ENCODE measurements around the gene GLRX2. TPM values are rescaled to one million over a fixed set of nuclear protein-coding genes. Genes with fewer than 3 reads are reported as not detected.

The GLRX2 gene
- total RNA-seq, 1 experiment from 2014 or later: 18.6 TPM

- H3K4me2 ChIP-seq (ENCODE audit: low read length): peak overlapping the region; percentile 98
- peak overlapping the region; percentile 86 for H3K4me3 ChIP-seq (ENCODE audit: low read length)
- H3K9me3 ChIP-seq (ENCODE audit: low read length): no peaks in the 10 kb centered on the region
- H2AFZ ChIP-seq (ENCODE audit: low read length): peak overlapping the region; percentile 74
- H3K27me3 ChIP-seq (ENCODE audit: low read length): no peaks in the 10 kb centered on the region
- ATAC-seq (no peak), DNase-seq (no peak)
- peak overlapping the region; percentile 85 for H3K27ac ChIP-seq (ENCODE audit: low read length)
- no TSS peak for BruUV-seq (replicated peaks)
- intact Hi-C loops (cut with micrococcal nuclease): loop anchor here (2.0 kb wide), 1 partner anchor 45 kb away; the partner anchor contains the start of genes RO60 and UCHL5
- H3K4me1 ChIP-seq (ENCODE audit: insufficient read depth, low read length): peaks cover 15% of the 10 kb centered on the region
- H3F3A ChIP-seq (ENCODE audit: low read length, unreplicated experiment): no peaks in the 10 kb centered on the region
- CTCF ChIA-PET: interaction anchor here (0.6 kb wide), 1 partner anchor 18 kb away, joined by 7 read pairs; the partner anchor contains the start of gene CDC73
- H4K20me1 ChIP-seq (ENCODE audit: low read length): no peaks in the 10 kb centered on the region; the same call in 1 of the 2 replicates
- no peaks in the 10 kb centered on the region for H3K9me2 ChIP-seq (replicated peaks; ENCODE audit: low read length)
- POLR2A ChIA-PET (ENCODE audit: unreplicated experiment): interaction anchor here (0.9 kb wide), 1 partner anchor 45 kb away, joined by 4 read pairs; the partner anchor contains the start of genes RO60 and UCHL5
- peak overlapping the region; percentile 78 for H3K9ac ChIP-seq (ENCODE audit: low read length)
- TF ChIP-seq EZH2phosphoT487 (IDR thresholded peaks at IDR 0.05; ENCODE audit: borderline replicate concordance, low read length) (no peak), CTCF (conservative IDR thresholded peaks at IDR 0.05; ENCODE audit: low read depth, low read length) (no peak), EZH2 (IDR thresholded peaks at IDR 0.05; ENCODE audit: low read length, unreplicated experiment) (no peak)
- peaks cover 38% of the 10 kb centered on the region for H3K79me2 ChIP-seq (ENCODE audit: low read length)
- H3K36me3 ChIP-seq (ENCODE audit: low read depth, low read length): peaks cover 10% of the 10 kb centered on the region; the same call in 1 of the 2 replicates
Observed at GRCh38 chr1:193103759-193104501, 1.3 kb downstream of the GLRX2 start.

- H3K27me3 ChIP-seq (ENCODE audit: low read length): no peaks in the 10 kb centered on the region
- H3F3A ChIP-seq (ENCODE audit: low read length, unreplicated experiment): no peaks in the 10 kb centered on the region
- ChIA-PET CTCF (no interaction called here), POLR2A (ENCODE audit: unreplicated experiment) (no interaction called here)
- H2AFZ ChIP-seq (ENCODE audit: low read length): no peak overlapping the region
- peaks cover 10% of the 10 kb centered on the region; the same call in 1 of the 2 replicates for H3K36me3 ChIP-seq (ENCODE audit: low read depth, low read length)
- no peak overlapping the region for H3K27ac ChIP-seq (ENCODE audit: low read length)
- no peak for TF ChIP-seq EZH2phosphoT487 (IDR thresholded peaks at IDR 0.05; ENCODE audit: borderline replicate concordance, low read length)
- ATAC-seq: no peak
- H3K9me2 ChIP-seq (replicated peaks; ENCODE audit: low read length): no peaks in the 10 kb centered on the region
- H3K9ac ChIP-seq (ENCODE audit: low read length): no peak overlapping the region
- no peaks in the 10 kb centered on the region for H3K9me3 ChIP-seq (ENCODE audit: low read length)
- peaks cover 38% of the 10 kb centered on the region for H3K79me2 ChIP-seq (ENCODE audit: low read length)
- intact Hi-C loops (cut with micrococcal nuclease): no loop called here
- no peak overlapping the region for H3K4me3 ChIP-seq (ENCODE audit: low read length)
- H4K20me1 ChIP-seq (ENCODE audit: low read length): no peaks in the 10 kb centered on the region; the same call in 1 of the 2 replicates
- H3K4me2 ChIP-seq (ENCODE audit: low read length): peak overlapping the region; percentile 98
- peaks cover 15% of the 10 kb centered on the region for H3K4me1 ChIP-seq (ENCODE audit: insufficient read depth, low read length)
- BruUV-seq (replicated peaks): no TSS peak
- DNase-seq: no peak
Observed at GRCh38 chr1:193102662-193103061, 2.6 kb downstream of the GLRX2 start.

- Histone ChIP-seq H3K9ac (ENCODE audit: low read length) (no peak overlapping the region), H3K4me1 (ENCODE audit: insufficient read depth, low read length) (no peaks in the 10 kb centered on the region), H3K9me2 (replicated peaks; ENCODE audit: low read length) (no peaks in the 10 kb centered on the region), H3K9me3 (ENCODE audit: low read length) (no peaks in the 10 kb centered on the region), H3K27me3 (ENCODE audit: low read length) (no peaks in the 10 kb centered on the region), H3K27ac (ENCODE audit: low read length) (no peak overlapping the region), H3K36me3 (ENCODE audit: low read depth, low read length) (peaks cover 16% of the 10 kb centered on the region; the same call in 1 of the 2 replicates), H3K79me2 (ENCODE audit: low read length) (no peaks in the 10 kb centered on the region), H2AFZ (ENCODE audit: low read length) (no peak overlapping the region), H3K4me2 (ENCODE audit: low read length) (no peak overlapping the region), H3K4me3 (ENCODE audit: low read length) (no peak overlapping the region), H4K20me1 (ENCODE audit: low read length) (no peaks in the 10 kb centered on the region), H3F3A (ENCODE audit: low read length, unreplicated experiment) (no peaks in the 10 kb centered on the region)
- TF ChIP-seq EZH2phosphoT487 (IDR thresholded peaks at IDR 0.05; ENCODE audit: borderline replicate concordance, low read length) (no peak), EZH2 (IDR thresholded peaks at IDR 0.05; ENCODE audit: low read length, unreplicated experiment) (no peak), CTCF (conservative IDR thresholded peaks at IDR 0.05; ENCODE audit: low read depth, low read length) (no peak)
- POLR2A ChIA-PET (ENCODE audit: unreplicated experiment): no interaction called here
- intact Hi-C loops (cut with micrococcal nuclease): no loop called here
- CTCF ChIA-PET: no interaction called here
- no peak for ATAC-seq
- no peak for DNase-seq
- BruUV-seq (replicated peaks): no TSS peak
Observed at GRCh38 chr1:193094112-193094511, 11.1 kb downstream of the GLRX2 start.

Data from PC-3 (cell line).